ENCODE measurements around the gene SLC26A11.

Gene SLC26A11

GRCh38 chr17:80212511-80212910 lies 7.7 kb upstream of the SLC26A11 start:
- H3K4me3 ChIP-seq (ENCODE audit: low read length): no peak overlapping the region
- TF ChIP-seq CTCF (conservative IDR thresholded peaks at IDR 0.05; ENCODE audit: low read depth, low read length): no peak
- DNase-seq (ENCODE audit: low read depth): no peak

DNA sequence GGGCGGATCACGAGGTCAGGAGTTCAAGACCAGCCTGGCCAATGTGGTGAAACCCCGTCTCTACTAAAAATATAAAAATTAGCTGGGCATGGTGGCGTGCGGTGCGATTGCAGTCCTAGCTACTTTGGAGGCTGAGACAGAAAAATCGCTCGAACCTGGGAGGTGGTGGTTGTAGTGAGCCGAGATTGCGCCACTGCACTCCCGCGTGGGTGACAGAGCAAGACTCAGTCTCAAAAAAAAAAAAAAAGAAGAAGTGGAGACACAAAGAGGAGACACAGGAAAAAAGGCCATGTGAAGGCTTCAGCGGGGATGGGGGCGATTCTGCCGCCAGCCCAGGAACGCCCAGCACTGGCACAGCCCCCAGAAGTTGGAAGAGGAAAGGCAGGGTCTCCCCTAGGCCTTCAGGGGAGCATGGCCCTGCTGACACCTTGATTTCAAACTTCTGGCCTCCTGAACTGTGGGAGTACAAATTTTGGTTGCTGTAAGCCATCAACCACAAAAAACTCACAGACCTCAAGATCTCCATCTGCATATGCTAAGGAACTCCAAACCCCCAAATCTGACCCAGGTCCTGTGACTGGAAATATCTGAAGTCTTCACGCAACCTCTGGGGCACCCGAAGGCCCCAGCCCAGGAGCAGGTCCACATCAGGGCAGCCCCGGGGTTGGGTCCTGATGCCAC lies 7.1 kb upstream of the SLC26A11 start:
- DNase-seq (ENCODE audit: low read depth): no peak
- no peak for TF ChIP-seq CTCF (conservative IDR thresholded peaks at IDR 0.05; ENCODE audit: low read depth, low read length)
- no peak overlapping the region for H3K4me3 ChIP-seq (ENCODE audit: low read length)

- TF ChIP-seq CTCF (conservative IDR thresholded peaks at IDR 0.05; ENCODE audit: low read depth, low read length): no peak
- H3K4me3 ChIP-seq (ENCODE audit: low read length): no peak overlapping the region
- DNase-seq (ENCODE audit: low read depth): no peak
Observed at GRCh38 chr17:80213643-80213975, 6.6 kb upstream of the SLC26A11 start.

GRCh38 chr17:80214012-80214877 lies 6.0 kb upstream of the SLC26A11 start:
- TF ChIP-seq CTCF (conservative IDR thresholded peaks at IDR 0.05; ENCODE audit: low read depth, low read length): no peak
- DNase-seq (ENCODE audit: low read depth): no peak
- H3K4me3 ChIP-seq (ENCODE audit: low read length): no peak overlapping the region

DNA sequence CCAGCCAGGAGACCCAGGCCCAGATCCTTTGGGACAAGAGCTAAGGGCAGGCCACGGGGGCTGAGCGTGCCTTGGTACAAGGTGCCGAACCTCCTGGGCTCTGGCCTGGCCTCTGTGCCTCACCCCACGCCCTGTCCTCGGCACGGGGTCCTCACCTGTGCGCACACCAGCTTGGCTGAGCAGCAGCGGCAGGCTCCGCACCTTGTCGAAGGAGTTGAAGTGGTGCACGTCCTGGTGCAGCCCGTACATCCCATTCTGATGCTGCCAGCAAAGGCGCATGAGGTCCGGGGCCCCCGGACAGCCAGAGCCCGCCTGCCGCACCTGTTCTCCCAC lies 5.4 kb upstream of the SLC26A11 start:
- no peak for DNase-seq (ENCODE audit: low read depth)
- TF ChIP-seq CTCF (conservative IDR thresholded peaks at IDR 0.05; ENCODE audit: low read depth, low read length): no peak
- H3K4me3 ChIP-seq (ENCODE audit: low read length): no peak overlapping the region

GRCh38 chr17:80216473-80217456 lies 3.5 kb upstream of the SLC26A11 start:
- no peak for TF ChIP-seq CTCF (conservative IDR thresholded peaks at IDR 0.05; ENCODE audit: low read depth, low read length)
- no peak for DNase-seq (ENCODE audit: low read depth)
- no peak overlapping the region for H3K4me3 ChIP-seq (ENCODE audit: low read length)

Measured in retinal pigment epithelial cell (primary cell).